Measurements from ENCODE around the gene HBZ.

Gene HBZ

DNA sequence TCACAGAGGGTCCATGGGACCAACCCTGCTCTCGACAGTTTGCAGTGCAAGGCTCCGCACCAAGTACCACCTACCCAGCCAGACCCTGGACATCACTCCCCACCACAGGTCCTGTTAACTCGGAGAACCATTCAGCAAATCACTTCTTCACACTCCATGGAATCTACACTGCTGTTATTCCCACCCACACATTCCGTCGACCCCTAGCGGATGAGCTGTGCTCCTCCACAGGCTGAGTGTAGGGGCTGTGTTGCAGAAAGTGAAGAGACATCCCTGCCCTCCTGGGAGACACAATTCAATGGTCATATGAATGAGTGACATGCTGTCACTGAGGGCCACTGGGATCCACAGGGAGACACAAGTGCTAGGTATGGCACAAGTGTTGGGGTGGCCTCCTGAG is 46.9 kb upstream of the HBZ start:
- TF ChIP-seq SNAI2 (CRISPR knock-in tag; IDR thresholded peaks at IDR 0.05) (no peak), TCF4 (CRISPR knock-in tag; IDR thresholded peaks at IDR 0.05; ENCODE audit: borderline replicate concordance) (no peak), ZFP3 (CRISPR knock-in tag; IDR thresholded peaks at IDR 0.05) (no peak), PPARA (CRISPR knock-in tag; IDR thresholded peaks at IDR 0.05; ENCODE audit: borderline replicate concordance) (no peak), CREB5 (CRISPR knock-in tag; IDR thresholded peaks at IDR 0.05; ENCODE audit: low read depth) (no peak), ESRRG (CRISPR knock-in tag; IDR thresholded peaks at IDR 0.05) (no peak), OSR1 (CRISPR knock-in tag; IDR thresholded peaks at IDR 0.05) (no peak), TOX (CRISPR knock-in tag; IDR thresholded peaks at IDR 0.05; ENCODE audit: borderline replicate concordance) (no peak), PATZ1 (CRISPR knock-in tag; IDR thresholded peaks at IDR 0.05; ENCODE audit: borderline replicate concordance) (no peak), ZC3H10 (CRISPR knock-in tag; IDR thresholded peaks at IDR 0.05) (no peak), ZNF70 (CRISPR knock-in tag; IDR thresholded peaks at IDR 0.05) (no peak), GLIS3 (CRISPR knock-in tag; IDR thresholded peaks at IDR 0.05) (no peak), BACH2 (CRISPR knock-in tag; IDR thresholded peaks at IDR 0.05; ENCODE audit: borderline replicate concordance) (no peak), CSDC2 (CRISPR knock-in tag; IDR thresholded peaks at IDR 0.05) (no peak), ZNF8 (CRISPR knock-in tag; IDR thresholded peaks at IDR 0.05) (no peak), ZNF565 (CRISPR knock-in tag; conservative IDR thresholded peaks at IDR 0.05; ENCODE audit: low read depth) (no peak), ISL1 (CRISPR knock-in tag; IDR thresholded peaks at IDR 0.05) (no peak)
- TF ChIP-seq, protein P1, sequence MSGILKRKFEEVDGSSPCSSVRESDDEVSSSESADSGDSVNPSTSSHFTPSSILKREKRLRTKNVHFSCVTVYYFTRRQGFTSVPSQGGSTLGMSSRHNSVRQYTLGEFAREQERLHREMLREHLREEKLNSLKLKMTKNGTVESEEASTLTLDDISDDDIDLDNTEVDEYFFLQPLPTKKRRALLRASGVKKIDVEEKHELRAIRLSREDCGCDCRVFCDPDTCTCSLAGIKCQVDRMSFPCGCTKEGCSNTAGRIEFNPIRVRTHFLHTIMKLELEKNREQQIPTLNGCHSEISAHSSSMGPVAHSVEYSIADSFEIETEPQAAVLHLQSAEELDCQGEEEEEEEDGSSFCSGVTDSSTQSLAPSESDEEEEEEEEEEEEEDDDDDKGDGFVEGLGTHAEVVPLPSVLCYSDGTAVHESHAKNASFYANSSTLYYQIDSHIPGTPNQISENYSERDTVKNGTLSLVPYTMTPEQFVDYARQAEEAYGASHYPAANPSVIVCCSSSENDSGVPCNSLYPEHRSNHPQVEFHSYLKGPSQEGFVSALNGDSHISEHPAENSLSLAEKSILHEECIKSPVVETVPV (CRISPR knock-in tag; IDR thresholded peaks at IDR 0.05) = no peak
- TF ChIP-seq, protein P2, sequence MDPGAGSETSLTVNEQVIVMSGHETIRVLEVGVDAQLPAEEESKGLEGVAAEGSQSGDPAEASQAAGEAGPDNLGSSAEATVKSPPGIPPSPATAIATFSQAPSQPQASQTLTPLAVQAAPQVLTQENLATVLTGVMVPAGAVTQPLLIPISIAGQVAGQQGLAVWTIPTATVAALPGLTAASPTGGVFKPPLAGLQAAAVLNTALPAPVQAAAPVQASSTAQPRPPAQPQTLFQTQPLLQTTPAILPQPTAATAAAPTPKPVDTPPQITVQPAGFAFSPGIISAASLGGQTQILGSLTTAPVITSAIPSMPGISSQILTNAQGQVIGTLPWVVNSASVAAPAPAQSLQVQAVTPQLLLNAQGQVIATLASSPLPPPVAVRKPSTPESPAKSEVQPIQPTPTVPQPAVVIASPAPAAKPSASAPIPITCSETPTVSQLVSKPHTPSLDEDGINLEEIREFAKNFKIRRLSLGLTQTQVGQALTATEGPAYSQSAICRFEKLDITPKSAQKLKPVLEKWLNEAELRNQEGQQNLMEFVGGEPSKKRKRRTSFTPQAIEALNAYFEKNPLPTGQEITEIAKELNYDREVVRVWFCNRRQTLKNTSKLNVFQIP (CRISPR knock-in tag; IDR thresholded peaks at IDR 0.05; ENCODE audit: borderline replicate concordance, low read depth) = no peak
- TF ChIP-seq, protein P3, sequence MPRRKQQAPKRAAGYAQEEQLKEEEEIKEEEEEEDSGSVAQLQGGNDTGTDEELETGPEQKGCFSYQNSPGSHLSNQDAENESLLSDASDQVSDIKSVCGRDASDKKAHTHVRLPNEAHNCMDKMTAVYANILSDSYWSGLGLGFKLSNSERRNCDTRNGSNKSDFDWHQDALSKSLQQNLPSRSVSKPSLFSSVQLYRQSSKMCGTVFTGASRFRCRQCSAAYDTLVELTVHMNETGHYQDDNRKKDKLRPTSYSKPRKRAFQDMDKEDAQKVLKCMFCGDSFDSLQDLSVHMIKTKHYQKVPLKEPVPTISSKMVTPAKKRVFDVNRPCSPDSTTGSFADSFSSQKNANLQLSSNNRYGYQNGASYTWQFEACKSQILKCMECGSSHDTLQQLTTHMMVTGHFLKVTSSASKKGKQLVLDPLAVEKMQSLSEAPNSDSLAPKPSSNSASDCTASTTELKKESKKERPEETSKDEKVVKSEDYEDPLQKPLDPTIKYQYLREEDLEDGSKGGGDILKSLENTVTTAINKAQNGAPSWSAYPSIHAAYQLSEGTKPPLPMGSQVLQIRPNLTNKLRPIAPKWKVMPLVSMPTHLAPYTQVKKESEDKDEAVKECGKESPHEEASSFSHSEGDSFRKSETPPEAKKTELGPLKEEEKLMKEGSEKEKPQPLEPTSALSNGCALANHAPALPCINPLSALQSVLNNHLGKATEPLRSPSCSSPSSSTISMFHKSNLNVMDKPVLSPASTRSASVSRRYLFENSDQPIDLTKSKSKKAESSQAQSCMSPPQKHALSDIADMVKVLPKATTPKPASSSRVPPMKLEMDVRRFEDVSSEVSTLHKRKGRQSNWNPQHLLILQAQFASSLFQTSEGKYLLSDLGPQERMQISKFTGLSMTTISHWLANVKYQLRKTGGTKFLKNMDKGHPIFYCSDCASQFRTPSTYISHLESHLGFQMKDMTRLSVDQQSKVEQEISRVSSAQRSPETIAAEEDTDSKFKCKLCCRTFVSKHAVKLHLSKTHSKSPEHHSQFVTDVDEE (CRISPR knock-in tag; IDR thresholded peaks at IDR 0.05) = no peak
- ATAC-seq = no peak

DNA sequence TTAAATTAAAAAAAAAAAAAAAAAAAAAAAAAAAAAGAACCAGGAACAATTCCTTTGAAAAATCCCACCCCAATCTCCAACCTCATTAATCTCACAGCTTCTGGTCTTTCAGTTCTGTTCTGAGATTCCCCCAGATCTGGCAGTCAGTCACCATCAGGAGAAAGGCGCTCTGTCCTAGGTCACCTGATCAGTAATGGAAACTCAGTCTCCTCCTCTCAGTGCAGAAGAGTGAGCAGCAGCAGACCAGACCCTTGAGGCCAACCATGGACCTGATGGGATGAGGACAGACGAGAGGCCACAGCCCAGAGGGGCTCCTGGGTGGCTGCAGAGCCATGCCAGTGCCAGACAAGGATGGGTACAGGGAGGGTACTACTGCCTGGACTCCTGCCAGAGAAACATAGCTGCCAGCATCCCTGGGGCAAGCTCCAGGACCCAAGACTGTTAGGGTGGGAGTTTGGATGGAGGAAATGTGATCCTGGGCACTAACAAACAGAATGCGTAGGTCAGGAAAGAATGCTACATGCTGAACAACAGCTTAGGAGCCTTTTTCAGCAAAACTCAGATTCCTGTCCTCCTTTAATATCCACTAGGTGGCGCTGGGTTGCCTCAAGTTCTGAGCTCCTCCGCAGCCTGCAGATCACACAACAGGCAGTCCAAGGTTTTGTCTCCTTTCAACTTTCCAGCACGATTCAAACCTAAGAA is 45.7 kb upstream of the HBZ start:
- peak; percentile 96 for ATAC-seq

DNA sequence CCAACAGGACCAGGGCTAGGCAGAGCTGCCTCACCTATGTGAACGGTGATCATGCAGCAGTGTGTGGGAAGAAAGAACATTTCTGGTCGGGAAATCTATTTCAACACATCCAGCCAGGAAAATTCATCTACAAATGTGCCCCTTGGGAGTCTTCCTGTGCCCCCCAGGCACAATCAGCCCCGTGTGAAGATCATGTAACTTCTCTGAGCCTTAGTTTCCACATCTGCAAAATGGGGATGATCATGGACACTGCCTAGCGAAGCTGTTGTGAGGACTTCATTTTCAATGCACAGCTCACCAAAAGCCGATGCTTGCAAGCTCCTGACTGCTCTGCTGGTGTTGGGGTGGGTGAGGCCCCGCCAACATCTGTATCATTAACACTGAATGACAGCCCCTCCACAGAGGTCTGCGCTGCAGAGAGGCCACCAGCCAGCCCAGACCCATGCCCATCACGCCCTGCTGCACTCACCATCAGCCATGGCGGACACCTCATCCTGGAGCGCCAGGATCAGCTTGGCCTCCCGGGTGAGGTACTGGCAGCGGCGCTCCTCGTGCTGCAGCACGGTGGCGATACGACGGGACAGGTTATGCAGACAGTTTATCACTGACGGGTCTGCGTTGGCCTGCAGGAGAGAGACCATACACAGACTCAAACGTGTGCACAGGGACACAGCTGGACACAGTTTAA is 40.1 kb upstream of the HBZ start:
- ATAC-seq = no peak
- TF ChIP-seq ZNF8 (CRISPR knock-in tag; IDR thresholded peaks at IDR 0.05) (no peak), ZC3H10 (CRISPR knock-in tag; IDR thresholded peaks at IDR 0.05) (no peak), GLIS3 (CRISPR knock-in tag; IDR thresholded peaks at IDR 0.05) (no peak), BACH2 (CRISPR knock-in tag; IDR thresholded peaks at IDR 0.05; ENCODE audit: borderline replicate concordance) (no peak), CSDC2 (CRISPR knock-in tag; IDR thresholded peaks at IDR 0.05) (no peak), RARB (CRISPR knock-in tag; IDR thresholded peaks at IDR 0.05) (no peak), ZFP3 (CRISPR knock-in tag; IDR thresholded peaks at IDR 0.05) (no peak), ZNF70 (CRISPR knock-in tag; IDR thresholded peaks at IDR 0.05) (no peak), ISL1 (CRISPR knock-in tag; IDR thresholded peaks at IDR 0.05) (no peak), OSR1 (CRISPR knock-in tag; IDR thresholded peaks at IDR 0.05) (no peak), ZFP30 (CRISPR knock-in tag; IDR thresholded peaks at IDR 0.05) (no peak)
- TF ChIP-seq, protein P3 (CRISPR knock-in tag; IDR thresholded peaks at IDR 0.05) = no peak

More for the DNA sequence above, 45.7 kb upstream of the HBZ start:
- 0 out of 2 replicates have a peak, but pooled peaks have one; percentile 56 for TF ChIP-seq ZFP3 (CRISPR knock-in tag; IDR thresholded peaks at IDR 0.05)
- no peak for TF ChIP-seq OSR1 (CRISPR knock-in tag; IDR thresholded peaks at IDR 0.05)

Measured in SK-N-SH treated with all-trans-retinoic acid at 6 μM for 48 hours (cell line).